COR-L47 (cell line): ENCODE data around the gene PODN.

ENCODE experiments used
- DNase-seq: peaks from one replicate; lab custom pipeline; 2025; lab: John Stamatoyannopoulos, UW

Gene PODN

GRCh38 chr1:53132176-53132575 is 70.2 kb downstream of the PODN start:
- DNase-seq, result no peak

- no peak for DNase-seq
These were observed 71.4 kb downstream of the PODN start for GRCh38 chr1:53133261-53134041.

- DNase-seq, result no peak
These were observed 72.1 kb downstream of the PODN start for GRCh38 chr1:53134042-53134485.
